Dedifferentiated amniotic fluid mesenchymal stem cell (primary cell): ENCODE results near the gene GPD2.

ENCODE experiments used
- DNase-seq: peaks from one replicate; pipeline ENCODE4 v3.0.0-alpha.2; 2016; ENCODE audit errors: extremely low spot score

Gene GPD2

DNA sequence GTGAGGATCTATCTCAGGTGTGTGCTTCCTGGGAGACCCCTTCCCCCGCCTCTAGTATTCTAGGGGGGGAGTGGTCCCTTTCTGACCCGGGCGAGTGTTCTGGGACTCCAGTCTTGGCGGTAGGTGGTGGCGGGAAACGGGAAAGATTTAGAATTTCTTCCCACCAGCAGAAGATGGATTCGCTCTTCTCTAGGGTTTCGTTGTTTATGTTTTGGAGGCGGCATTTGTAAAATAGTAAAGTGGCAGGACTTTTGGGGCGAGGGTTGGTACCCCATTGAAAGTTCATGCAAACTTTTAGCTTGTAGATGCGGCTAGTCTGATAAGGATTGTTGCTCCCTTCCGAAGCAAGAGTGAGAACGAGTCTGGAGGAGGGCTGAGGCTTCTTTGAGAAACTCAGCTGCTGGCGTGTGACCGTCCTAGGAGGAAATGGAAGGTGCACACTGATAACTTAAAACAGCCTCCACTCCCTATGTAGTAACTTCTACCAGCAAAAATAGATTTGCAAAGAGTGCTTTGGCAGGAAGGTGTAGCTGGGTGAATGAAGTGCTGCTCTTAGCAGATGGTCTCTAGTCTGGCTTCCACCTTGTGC is 412 bp downstream of the GPD2 start:
- DNase-seq: no peak

DNA sequence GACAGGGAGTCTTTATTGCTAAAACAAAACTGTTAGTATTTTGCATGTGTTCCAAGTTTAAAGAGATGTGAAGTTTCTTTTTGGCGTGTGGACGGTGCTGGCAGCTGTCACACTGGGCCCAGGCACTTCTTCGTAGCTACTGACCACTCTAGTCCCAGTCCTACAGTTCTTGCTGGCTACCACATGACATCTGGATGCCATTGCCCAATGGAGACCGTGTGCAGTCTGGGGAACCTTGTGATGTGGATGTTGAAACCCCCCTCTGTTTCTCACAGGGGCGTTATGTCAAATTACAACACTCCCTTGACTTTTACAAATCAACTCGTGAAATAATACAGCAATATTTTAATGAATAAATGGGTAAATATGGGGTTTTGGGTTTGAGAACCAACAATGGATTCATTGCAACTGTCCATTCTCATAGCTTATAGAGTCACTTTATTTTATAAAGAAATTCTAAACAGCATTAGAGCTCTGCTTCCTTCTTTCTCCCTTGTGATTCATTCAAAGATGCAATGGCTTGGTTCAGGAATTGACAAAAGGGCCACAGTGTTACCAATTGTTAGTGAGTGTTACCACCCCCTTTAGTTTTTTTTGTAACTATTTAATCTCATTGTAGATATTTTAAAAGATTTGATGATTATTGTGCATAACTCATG is 1.2 kb downstream of the GPD2 start:
- DNase-seq: no peak

DNA sequence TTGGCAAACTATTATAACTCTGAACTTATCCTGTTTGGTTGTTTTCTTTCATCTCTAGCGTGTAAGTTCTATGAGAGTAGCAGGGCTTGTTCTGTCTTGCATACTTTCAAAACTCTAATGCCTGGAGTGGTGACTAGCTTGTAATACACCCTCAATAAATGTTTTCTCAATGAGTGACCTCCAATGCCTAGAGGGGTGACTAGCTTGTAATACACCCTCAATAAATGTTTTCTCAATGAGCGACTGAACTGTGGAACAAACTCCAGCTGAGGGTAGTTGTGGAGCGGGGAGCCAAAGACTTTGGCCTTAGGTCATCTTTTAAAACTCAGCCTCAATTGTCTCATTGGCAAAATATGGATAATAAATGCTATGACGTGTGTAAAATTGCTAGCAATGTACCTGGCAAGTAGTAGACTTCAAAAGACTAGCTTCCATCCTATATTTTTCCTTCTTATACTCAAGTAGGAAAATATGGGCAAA is 1.8 kb downstream of the GPD2 start:
- DNase-seq: no peak

DNA sequence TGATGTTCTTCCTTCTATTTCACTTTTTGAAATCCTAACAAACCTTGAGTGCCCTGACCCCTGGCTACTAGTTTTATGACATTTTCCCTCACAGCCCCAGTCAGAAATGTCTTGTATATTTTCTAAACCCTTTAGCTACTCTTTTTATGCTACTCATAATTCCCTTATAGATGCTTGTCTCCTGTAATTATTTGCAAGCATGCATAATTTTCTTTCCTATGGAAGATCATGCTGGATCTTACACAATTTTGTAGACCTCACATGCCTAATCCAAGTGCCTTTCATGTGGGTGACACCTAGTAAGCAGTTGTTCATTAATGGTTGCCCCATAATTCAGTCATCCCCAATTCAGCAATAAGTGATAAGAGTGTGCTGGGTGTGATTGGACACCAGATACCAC is 6.9 kb downstream of the GPD2 start:
- DNase-seq: no peak

DNA sequence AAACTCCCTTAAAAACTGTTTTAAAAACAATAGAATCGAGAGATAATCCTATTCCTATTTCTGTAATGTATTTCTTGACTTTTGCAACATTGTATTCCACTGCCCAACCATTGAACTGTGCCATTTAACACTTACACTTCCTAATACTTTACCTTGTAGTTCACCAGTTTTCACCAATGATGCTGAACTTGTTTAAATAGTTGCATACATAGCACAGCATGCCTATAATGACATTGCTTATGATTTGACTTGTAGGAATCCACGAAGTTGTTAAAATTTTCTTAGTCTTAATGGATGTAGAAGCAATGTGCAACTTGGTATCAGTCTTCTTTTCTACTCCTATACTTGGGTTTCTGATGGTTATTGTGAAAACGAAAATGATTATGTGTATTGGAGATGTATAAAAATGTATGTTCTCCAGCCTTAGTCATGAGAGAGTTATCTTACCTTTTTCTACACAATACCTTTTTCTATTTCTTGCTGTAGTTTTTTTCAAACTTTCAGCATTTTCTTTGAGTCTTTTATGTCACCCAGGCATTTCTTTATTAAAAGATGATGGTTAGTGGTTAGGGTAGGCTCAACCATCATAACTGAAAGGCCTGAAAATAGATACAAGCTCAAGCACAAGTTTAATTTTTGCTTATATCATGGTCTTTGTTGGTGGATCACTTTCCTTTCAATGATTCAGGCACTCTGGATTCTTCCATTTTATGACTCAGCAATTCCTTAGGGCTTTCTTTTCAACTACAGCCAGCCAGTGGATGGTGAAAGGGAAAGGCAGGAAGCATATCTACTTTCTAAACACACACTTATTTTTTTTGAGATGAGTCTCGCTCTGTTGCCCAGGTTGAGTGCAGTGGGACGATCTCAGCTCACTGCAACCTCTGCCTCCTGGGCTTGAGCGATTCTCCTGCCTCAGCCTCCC is 9.4 kb downstream of the GPD2 start:
- peak; percentile 87 for DNase-seq

DNA sequence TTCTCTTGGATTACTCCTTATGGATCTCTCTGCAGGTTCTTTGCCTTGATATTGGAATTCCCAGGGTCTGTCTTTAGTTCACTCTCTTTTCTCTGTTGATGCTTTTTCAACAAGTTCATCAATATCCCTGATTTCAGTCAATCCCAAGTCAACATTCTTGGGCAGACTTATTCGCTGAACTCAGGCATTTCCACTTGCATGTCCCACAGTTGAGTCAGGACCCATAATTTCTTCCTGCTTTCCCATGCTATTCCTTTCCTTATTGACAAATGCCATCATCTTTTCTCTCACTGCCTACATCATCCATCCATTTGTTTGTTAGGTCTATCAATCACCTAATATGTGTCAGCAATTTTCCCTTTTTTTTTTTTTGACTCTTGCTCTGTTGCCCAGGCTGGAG is 11.6 kb downstream of the GPD2 start:
- no peak for DNase-seq

DNA sequence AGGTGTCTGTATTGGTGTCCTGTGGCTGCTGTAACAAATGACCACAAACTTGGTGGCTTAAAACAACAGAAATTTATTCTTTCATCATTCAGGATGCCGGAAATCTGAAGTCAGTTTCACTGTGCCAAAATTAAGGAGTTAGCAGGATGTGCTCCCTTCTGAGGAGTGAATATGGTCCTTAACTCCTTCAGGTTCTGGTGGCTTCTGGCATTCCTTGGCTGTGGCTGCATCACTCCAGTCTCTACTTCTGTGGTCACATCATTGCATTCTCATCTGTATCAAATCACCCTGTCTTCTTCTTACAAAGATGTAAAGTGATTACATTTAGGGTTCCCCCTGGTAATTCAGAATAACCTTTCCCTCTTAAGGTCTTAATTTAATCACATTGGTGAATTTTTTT is 12.6 kb downstream of the GPD2 start:
- no peak for DNase-seq

DNA sequence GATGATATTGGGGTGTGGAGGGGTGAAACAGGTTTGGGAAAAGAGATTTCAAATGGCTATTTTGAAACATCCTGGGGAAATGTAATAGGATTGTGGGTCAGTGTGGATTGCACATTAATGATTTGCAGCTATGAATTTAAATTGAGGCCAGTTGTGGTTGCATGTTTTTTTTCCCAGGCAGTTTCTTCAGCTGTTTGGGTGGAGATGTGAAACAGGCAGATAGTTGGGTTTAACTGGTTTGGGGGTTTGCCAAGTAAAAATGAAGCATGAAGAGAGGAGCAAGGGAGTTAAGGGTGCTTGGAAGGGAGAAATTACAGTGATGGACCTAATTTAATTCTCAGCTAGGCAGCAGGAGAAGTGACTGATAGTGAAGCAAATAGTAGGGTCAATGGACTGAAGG is 16.8 kb downstream of the GPD2 start:
- no peak for DNase-seq

DNA sequence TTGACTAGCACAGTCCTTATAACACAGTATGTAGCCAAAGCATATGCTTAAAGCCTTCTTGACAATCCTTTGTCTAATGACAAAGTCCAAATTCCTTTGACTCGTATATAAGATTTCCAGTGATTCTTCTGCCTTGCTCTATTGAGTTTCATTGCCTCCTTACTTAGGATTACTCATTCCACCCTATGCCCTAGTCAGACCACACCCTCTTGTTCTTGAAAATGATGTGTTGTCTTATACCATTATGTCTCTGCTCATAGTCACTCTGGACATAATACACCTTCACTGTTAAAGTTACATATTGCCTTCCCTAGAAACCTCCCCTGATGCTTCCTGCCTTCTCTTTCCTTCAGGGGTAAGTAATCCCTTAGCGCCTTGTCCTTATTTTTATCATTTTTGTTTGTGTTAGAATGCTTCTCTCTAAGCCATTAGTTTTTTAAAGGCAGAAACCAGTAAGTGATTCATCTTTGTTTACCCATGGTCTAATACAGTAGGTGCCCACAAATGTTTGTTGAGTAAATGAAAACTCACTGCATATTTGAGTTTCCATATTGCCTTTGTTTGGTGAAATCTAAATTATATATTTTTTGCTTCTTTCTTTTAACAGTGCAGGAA is 19.3 kb downstream of the GPD2 start:
- peak; percentile 41 for DNase-seq

DNA sequence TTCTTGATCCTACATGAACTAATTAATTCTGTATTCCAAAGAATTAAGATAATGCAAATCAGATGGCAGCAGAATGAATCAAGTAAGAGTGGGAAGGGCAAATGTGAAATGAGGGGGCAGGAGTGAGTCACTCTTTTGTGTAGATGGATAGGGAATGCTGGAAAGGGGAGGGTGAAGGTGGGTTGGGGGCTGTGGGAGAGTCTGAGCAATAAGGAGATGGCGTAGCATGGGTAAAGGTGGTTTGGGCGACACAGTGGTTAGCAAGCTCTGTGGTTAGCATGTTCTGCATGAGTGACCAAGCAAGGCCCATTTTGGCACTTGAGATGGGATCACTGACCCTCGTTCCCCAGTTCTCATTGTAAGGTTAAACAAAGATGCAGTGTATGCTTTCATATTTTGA is 20.4 kb downstream of the GPD2 start:
- no peak for DNase-seq

DNA sequence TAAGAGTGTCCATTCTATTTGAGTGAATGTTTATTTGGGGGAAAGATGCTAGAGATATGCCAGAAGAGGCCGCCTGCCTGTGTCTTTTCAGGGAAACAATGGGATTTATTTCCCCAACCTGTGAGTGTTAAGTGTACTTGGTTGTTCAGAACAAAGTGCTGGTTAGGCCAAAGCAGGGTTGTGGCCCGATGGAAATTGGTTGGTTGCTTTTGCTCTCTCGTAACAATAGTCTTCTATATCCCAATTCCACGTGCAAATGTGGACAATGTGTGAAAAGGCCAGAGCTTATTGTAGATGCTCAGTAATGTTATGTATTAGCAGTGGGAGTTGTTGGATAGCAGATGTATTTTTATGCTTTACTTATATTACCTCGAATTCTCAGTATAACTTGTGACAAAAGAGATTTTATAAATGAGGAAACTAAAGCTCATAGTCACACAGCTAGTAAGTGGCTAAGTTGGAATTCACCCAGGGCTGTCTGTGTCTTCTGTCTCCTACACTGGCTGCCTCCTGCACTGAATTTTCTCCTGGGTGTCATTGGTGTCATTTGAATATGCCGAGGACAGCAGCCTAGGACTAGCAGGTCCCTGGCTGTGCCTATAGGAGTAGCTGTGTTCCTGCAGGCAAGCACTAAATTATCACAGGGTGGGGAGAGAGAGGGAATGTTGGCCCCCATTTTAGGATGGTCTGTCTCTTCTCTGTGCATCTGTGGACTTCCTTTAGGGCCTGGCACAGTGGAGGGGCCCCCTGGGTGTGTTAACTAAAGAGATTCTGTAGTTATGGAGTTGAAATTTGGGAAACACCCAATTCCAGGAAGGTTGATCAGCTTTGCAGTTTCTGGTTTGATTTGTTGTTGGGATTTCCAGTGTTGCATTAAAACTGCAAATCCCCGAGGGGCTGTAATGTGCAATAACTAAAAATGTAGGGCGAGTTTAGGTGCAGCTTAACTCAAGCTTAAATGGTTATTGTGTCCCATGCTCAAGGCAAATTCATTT is 21.6 kb downstream of the GPD2 start:
- no peak for DNase-seq

DNA sequence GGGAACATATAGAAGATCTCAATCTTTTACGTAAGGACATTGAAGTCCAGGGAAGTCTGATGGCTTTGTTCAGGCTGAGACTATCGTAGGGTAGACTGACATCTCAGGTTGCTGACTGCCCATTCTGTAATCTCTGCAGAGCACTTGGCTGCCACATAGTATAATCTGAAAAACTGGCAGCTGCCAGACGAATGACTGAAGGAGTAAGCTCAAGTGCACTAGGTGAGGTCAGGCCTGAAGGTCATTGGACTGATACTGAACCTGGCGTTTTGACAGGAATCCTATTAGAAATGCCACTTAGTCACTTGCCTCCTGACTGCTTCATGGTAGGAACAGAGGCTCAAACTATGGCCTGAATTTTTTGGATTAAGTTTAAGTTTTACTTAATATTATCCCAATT is 23.5 kb downstream of the GPD2 start:
- DNase-seq: no peak

DNA sequence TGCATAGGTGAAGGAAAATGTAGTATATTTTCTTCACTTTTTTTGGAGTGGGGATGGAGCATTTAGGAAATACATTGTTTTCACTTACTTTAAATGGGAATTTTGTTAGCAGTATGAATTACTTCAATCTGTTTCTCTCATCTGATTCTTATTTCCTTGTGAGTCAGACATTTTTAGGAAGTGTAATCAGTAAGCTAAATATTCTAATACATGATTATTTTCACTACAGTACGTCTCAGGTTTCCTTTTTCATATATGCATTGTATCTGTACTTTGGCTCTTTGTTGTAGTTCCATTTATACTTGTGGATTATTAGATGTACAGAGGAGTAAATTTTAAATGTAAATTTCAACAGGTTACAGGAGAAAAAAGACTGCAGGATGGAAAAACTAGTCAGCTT is 27.9 kb downstream of the GPD2 start:
- DNase-seq: no peak

DNA sequence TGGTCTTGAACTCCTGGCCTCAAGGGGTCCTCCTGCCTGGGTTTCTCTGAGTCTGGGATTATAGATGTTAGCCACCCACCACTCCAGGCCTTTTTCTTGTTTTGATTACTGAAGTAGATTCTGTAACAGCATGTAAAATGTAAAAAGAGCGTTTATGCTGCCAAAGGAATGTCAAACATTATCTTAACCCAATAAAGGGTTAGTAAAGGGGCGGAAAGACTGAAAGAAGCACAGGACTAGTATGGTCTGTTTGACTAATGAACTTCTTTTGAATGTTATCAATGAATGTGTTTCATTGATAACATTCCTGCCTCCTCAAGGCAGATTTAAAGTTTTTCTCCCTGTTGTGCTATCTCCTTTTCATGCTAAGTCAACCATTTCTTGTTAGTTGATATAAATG is 29.4 kb downstream of the GPD2 start:
- no peak for DNase-seq

DNA sequence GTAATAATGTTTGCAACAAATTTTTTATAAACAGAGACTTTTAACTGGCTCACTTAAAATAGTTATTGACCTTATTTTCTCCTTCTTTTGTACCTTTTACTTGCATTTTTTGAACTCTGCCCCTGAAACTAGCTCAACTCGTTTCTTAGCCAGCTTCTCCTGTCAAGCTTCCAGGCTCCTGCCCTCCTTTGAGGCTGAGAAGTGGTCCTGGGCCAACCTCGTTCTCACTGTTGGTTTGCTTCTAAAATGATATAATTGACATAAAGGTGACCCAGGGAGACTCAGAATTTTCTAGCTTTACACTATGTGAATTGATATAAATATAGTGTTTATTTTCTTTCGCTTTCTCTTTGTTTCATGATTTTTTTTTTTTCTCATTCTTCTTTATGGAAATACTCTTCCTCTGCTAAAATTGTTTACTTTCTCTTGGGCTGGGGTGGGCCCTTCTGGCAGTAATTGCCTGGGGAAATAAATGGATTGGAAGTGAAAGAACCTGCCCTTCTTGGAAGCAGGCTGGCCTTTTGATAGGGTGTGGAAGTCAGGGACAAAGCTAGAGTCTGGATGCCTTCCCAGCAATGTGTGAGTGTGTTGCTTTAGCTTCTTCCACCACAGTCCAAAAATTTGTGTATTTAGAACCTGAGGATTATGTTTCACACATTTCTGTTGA is 30.7 kb downstream of the GPD2 start:
- DNase-seq: peak; percentile 56

DNA sequence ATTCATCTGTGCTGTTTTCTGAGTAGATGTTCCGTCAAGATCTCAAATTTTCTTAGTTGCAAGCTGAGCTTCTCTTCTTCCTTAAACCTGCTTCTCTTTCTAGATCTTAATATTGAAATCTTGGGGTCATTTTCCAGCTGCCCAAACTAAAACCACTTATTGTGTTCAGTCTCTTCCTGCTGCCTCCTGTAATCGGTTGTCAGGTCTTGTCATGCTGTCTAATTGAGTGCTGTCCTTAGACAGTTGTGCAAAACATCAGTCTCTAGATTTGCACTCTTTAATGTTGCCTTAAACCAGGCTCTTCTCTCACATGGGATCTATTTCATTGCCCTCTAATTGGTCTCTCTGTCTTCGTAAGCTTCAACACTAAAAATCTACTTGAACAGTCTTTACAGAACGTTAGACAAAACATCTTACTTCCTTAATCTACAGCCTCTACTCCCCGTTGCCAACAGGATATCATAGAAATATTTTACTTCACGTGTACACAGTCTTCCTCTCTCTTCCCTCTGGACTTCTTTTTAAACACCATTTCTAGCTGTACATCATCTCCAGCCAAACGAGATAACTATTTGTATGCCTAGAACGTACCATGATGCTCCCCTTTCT is 34.9 kb downstream of the GPD2 start:
- no peak for DNase-seq

DNA sequence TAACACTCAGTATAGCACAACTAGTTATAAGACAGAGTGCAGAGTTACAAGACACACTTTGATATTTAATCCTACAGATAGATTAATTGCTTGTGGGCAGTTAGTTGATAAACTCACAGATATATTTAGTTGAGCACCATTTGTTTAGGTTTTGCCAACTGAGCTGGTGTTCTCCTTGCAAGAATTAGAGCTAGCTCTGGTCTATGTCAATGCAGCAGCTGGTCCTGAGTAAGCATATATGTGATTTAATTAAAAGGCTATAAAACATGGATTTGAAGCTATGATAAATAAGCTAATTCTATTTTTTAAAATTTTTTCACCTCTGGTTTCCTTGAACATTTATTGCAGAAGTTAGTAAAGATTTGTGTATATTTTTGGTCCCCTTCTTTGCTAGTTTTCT is 35.6 kb downstream of the GPD2 start:
- no peak for DNase-seq

DNA sequence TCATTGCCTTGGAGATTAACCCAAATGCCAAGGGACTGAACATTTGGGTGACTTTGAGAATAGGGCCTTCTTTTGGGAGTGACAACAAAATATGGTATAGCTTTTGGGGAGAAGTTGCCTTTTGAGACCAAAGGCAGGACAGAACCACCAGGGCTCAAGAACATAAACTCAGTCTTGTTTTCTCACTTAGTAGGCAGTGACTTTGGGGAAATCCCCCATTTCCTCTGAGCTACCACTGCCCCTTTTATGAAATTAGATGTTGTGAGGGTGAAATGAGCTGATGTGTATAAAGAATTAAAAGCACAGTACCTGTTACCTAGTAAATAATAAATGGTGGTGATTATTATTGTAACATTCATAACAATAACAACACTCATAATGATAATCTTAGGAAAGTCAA is 36.5 kb downstream of the GPD2 start:
- DNase-seq: no peak

DNA sequence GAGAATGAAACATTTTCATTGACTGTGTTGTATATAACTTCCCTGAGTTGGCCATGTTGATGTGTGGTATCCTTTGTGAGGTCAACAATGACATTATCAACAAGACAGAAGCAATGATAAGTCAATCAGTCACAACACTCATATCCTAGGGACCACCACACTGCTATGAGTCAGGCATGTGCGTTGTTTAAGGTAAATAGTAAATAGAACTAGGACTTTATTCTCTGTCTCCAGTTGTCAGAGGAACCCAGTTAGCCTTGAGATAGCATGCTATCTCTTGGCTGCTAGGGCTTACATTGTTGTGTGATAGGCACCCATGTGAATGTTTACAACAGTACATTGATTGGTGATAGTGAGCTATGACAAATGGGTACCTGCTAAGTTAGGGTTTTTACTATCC is 37.3 kb downstream of the GPD2 start:
- no peak for DNase-seq

DNA sequence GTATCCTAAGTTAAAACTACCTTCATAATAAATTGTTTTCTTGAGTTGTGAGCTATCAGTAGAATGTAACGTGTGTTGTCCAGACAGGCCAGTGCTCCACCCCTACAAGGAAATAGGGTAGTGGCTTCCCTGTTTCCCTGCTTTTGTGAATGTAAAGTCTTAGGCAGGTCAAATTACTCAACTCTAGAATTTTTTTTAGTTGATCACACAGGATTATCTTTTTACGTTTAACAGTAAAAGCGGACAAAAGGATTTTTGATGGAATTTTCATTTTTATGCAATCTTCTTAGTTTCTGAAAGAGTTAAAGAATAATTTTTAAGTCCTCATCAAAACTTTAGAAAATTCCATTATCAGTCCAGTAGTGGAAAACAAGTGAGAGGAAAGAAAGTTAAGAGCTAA is 38.2 kb downstream of the GPD2 start:
- no peak for DNase-seq
